ENCODE data around the gene CLIP1.

GRCh38 chr12:122312926-122313325 lies 109.5 kb downstream of the CLIP1 start:
- TF ChIP-seq, protein P1, sequence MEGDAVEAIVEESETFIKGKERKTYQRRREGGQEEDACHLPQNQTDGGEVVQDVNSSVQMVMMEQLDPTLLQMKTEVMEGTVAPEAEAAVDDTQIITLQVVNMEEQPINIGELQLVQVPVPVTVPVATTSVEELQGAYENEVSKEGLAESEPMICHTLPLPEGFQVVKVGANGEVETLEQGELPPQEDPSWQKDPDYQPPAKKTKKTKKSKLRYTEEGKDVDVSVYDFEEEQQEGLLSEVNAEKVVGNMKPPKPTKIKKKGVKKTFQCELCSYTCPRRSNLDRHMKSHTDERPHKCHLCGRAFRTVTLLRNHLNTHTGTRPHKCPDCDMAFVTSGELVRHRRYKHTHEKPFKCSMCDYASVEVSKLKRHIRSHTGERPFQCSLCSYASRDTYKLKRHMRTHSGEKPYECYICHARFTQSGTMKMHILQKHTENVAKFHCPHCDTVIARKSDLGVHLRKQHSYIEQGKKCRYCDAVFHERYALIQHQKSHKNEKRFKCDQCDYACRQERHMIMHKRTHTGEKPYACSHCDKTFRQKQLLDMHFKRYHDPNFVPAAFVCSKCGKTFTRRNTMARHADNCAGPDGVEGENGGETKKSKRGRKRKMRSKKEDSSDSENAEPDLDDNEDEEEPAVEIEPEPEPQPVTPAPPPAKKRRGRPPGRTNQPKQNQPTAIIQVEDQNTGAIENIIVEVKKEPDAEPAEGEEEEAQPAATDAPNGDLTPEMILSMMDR (IDR thresholded peaks at IDR 0.05; ENCODE audit: low read depth, low read length, poor library complexity, severe bottlenecking), result no peak
- no peak for TF ChIP-seq EZH2phosphoT487 (IDR thresholded peaks at IDR 0.05; ENCODE audit: borderline replicate concordance, low read length)
